Vagina (tissue), 2 donors: ENCODE results near the gene SPINK13. TPM values are rescaled to one million over a fixed set of nuclear protein-coding genes. Genes with fewer than 3 reads are reported as not detected.

Experiments used
- DNase-seq, 2 donors: peaks; one replicate each; pipeline ENCODE4 v3.0.0-alpha.2; 2017; ENCODE audit errors: extremely low spot score in 2 of 2
- H3K27ac ChIP-seq: fragments of 200-600 bp; sonication (generic); one replicate; pipeline ENCODE4 v1.5.1; 2019
- H3K27me3 ChIP-seq: fragments of 200-600 bp; sonication (generic); one replicate; pipeline ENCODE4 v1.5.1; 2019
- H3K36me3 ChIP-seq, 2 donors: fragments of 200-600 bp; sonication (generic); one replicate each; pipeline ENCODE4 v1.5.1; 2017 to 2019
- H3K4me1 ChIP-seq: fragments of 200-600 bp; sonication (generic); one replicate; pipeline ENCODE4 v1.5.1; 2019
- H3K4me3 ChIP-seq, 2 donors: fragments of 200-600 bp; sonication (generic); 1 replicate in 1 of 2; 2 replicates in 1 of 2; pipeline ENCODE4 v1.5.1; 2016 to 2019
- H3K9me3 ChIP-seq: fragments of 200-600 bp; sonication (generic); one replicate; pipeline ENCODE4 v1.5.1; 2019
- POLR2A ChIP-seq, 2 donors: fragments of 450-650 bp; IDR thresholded peaks; one replicate each; pipeline ENCODE4 v1.6.1; 2017; ENCODE audit warnings: antibody characterized with exemption in 2 of 2, mild to moderate bottlenecking in 2 of 2, moderate library complexity in 2 of 2
- POLR2AphosphoS5 ChIP-seq, 2 donors: sonication (generic); formaldehyde crosslinking; IDR thresholded peaks; one replicate each; pipeline ENCODE4 v1.9.0; 2017; ENCODE audit warnings: antibody characterized with exemption in 2 of 2, mild to moderate bottlenecking in 2 of 2, low read depth in 1 of 2; ENCODE audit not compliant: insufficient read depth in 1 of 2
- intact Hi-C: fragments of 100-400 bp; cut with DNase I; formaldehyde crosslinking; loops from one replicate; pipeline ENCODE4 v1.15.1; 2023
- total RNA-seq: library from RNA; depleted of rRNA; stranded (reverse); fragments of >200 nt; gene quantifications from one replicate; pipeline ENCODE4 v1.2.3, GENCODE V29; 2016
- TF ChIP-seq, protein P1 (sequence below), 3 experiments: fragments of 450-650 bp in 2 of 3; fragments of 200-600 bp in 1 of 3; sonication (generic) in 1 of 3; IDR thresholded peaks; one replicate each; pipeline ENCODE4 v1.5.1; 2017 to 2019; ENCODE audit warnings: antibody characterized with exemption in 3 of 3, mild to moderate bottlenecking in 2 of 3, moderate library complexity in 2 of 3

Gene SPINK13
- total RNA-seq, 1 donor from 2014 or later = not detected

DNA sequence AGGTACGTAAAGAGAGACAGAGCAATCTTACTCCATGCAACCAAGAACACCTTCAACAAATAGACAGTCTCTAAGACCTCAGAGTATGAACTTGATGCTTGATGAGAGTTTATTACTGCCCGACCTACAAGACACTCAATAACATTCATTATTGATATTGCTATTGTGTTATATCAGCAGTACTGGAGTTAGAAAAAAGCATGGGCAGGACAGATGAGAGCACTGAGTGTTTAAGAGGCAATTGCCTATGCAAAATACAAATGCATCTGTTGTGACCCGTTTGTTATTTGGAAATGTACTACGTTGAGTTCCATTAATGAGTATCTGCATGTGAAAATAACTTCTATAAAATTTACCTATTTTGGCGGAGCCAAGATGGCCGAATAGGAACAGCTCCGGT is 38.4 kb upstream of the SPINK13 start:
- Histone ChIP-seq H3K36me3 (no peaks in the 10 kb centered on the region), H3K9me3 (no peaks in the 10 kb centered on the region), H3K4me3 (no peak overlapping the region), H3K4me1 (no peaks in the 10 kb centered on the region), H3K27me3 (no peaks in the 10 kb centered on the region), H3K27ac (no peak overlapping the region)
- intact Hi-C loops = no loop called here
- TF ChIP-seq, protein P1, sequence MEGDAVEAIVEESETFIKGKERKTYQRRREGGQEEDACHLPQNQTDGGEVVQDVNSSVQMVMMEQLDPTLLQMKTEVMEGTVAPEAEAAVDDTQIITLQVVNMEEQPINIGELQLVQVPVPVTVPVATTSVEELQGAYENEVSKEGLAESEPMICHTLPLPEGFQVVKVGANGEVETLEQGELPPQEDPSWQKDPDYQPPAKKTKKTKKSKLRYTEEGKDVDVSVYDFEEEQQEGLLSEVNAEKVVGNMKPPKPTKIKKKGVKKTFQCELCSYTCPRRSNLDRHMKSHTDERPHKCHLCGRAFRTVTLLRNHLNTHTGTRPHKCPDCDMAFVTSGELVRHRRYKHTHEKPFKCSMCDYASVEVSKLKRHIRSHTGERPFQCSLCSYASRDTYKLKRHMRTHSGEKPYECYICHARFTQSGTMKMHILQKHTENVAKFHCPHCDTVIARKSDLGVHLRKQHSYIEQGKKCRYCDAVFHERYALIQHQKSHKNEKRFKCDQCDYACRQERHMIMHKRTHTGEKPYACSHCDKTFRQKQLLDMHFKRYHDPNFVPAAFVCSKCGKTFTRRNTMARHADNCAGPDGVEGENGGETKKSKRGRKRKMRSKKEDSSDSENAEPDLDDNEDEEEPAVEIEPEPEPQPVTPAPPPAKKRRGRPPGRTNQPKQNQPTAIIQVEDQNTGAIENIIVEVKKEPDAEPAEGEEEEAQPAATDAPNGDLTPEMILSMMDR (IDR thresholded peaks at IDR 0.05) = no peak
- TF ChIP-seq POLR2AphosphoS5 (IDR thresholded peaks at IDR 0.05; ENCODE audit: insufficient read depth in 1 of 2, low read depth in 1 of 2) (no peak), POLR2A (IDR thresholded peaks at IDR 0.05) (no peak)
- DNase-seq = no peak

DNA sequence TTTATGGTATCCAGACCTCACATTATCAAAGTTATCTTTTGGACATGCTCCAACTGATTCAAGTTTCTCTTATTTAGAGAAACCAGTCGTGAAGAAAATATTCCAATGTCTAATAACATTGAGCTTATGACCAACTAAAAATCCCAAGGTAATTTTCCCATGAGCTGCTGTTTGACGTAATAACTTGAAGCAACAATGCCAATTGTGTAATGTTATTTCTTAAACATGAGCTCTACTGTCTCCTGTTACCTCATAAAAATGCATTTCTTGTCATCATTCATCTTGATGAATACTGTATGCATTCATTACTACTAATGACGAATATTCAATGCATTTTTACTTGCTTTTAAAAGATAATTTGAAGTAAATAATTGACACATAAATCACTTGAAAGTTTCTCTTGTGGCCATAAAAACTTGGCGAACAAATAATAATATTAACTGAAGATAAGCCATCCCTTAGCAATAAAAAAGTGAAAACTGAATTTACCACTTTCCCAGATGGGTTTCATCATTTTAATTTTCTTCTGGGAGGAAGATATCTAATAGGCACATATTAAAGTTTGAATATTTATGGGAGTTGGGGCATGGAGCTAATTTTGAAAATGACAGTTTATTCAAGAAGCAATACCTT is 30.7 kb upstream of the SPINK13 start:
- H3K4me1 ChIP-seq = no peaks in the 10 kb centered on the region

GRCh38 chr5:148238418-148238794 is 30.2 kb upstream of the SPINK13 start, which contains the start of gene MARCOL:
TSS of gene MARCOL (plus strand) at chr5:148238525. CDS start at chr5:148238598, 73 bp downstream.
- Histone ChIP-seq H3K4me3 (no peak within 1 kb of the TSS), H3K4me1 (no peaks in the 10 kb centered on the region), H3K9me3 (no peaks in the 10 kb centered on the region), H3K27me3 (no peaks in the 10 kb centered on the region), H3K27ac (no peak within 1 kb of the TSS), H3K36me3 (no peaks in the 10 kb centered on the region)
- TF ChIP-seq, protein P1 (IDR thresholded peaks at IDR 0.05) = no peak
- no peak for TF ChIP-seq POLR2A (IDR thresholded peaks at IDR 0.05)
- TF ChIP-seq POLR2AphosphoS5 (IDR thresholded peaks at IDR 0.05; ENCODE audit: insufficient read depth in 1 of 2, low read depth in 1 of 2) = no peak
- intact Hi-C loops = no loop called here
- no peak for DNase-seq

More for the DNA sequence above, 30.7 kb upstream of the SPINK13 start:
- intact Hi-C loops = no loop called here
- Histone ChIP-seq H3K9me3 (no peaks in the 10 kb centered on the region), H3K27ac (no peak overlapping the region), H3K36me3 (no peaks in the 10 kb centered on the region), H3K4me3 (no peak overlapping the region), H3K27me3 (no peaks in the 10 kb centered on the region)
- TF ChIP-seq POLR2A (IDR thresholded peaks at IDR 0.05) (no peak), POLR2AphosphoS5 (IDR thresholded peaks at IDR 0.05; ENCODE audit: insufficient read depth in 1 of 2, low read depth in 1 of 2) (no peak)
- TF ChIP-seq, protein P1 (IDR thresholded peaks at IDR 0.05) = no peak
- no peak for DNase-seq

DNA sequence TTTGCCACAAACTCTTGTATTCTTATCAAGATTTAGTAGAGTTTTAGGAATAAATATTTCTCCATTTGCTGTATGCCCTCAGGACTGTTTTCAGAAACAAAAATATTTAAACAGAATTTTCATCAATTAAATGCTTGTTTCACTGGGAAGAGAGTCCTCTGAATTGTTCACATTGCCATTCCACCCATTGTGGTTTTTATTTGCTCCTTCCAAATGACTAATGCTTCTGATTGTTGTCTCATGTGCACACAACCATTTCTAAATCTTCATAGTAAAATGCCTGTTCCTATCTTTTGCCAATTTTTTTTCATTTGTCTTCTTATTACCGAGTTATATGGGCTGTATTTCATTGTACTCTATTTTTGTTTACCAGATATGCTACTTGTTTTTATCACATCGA is 19.7 kb upstream of the SPINK13 start:
- H3K4me1 ChIP-seq = no peaks in the 10 kb centered on the region
- intact Hi-C loops = no loop called here
- no peaks in the 10 kb centered on the region for H3K9me3 ChIP-seq
- TF ChIP-seq POLR2AphosphoS5 (IDR thresholded peaks at IDR 0.05; ENCODE audit: insufficient read depth in 1 of 2, low read depth in 1 of 2) = no peak
- no peak for TF ChIP-seq POLR2A (IDR thresholded peaks at IDR 0.05)
- TF ChIP-seq, protein P1 (IDR thresholded peaks at IDR 0.05) = no peak
- H3K36me3 ChIP-seq = no peaks in the 10 kb centered on the region
- no peaks in the 10 kb centered on the region for H3K27me3 ChIP-seq
- no peak for DNase-seq
- no peak overlapping the region for H3K27ac ChIP-seq
- H3K4me3 ChIP-seq = no peak overlapping the region

DNA sequence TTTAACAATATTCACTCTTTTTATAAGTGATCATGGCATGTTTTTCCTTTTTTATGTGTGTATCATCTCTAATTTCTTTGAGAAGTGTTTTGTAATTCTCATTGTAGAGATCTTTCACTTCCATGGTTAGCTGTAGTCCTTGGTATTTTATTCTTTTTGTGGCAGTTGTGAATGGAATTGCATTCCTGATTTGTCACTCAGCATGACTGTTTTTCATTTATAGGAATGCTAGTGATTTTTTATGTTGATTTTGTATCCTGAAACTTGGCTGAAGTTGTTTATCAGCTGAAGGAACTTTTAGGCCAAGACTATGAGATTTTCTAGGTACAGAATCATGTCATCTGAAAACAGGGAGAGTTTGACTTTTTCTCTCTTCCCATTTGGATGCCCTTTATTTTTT is 13.1 kb upstream of the SPINK13 start:
- no peak for DNase-seq
- no peak overlapping the region for H3K27ac ChIP-seq
- no peaks in the 10 kb centered on the region for H3K27me3 ChIP-seq
- TF ChIP-seq POLR2A (IDR thresholded peaks at IDR 0.05) (no peak), POLR2AphosphoS5 (IDR thresholded peaks at IDR 0.05; ENCODE audit: insufficient read depth in 1 of 2, low read depth in 1 of 2) (no peak)
- TF ChIP-seq, protein P1 (IDR thresholded peaks at IDR 0.05) = no peak
- intact Hi-C loops = no loop called here
- H3K4me1 ChIP-seq = no peaks in the 10 kb centered on the region
- H3K36me3 ChIP-seq = no peaks in the 10 kb centered on the region
- no peaks in the 10 kb centered on the region for H3K9me3 ChIP-seq
- no peak overlapping the region for H3K4me3 ChIP-seq
